ENCODE measurements around the gene OLA1. TPM values are rescaled to one million over a fixed set of nuclear protein-coding genes. Genes with fewer than 3 reads are reported as not detected.

The OLA1 gene
- total and polyA plus RNA-seq, 2 donors (not counting 1 experiment from before 2014, with no cell fraction given): 13.9 to 47.7 TPM

DNA sequence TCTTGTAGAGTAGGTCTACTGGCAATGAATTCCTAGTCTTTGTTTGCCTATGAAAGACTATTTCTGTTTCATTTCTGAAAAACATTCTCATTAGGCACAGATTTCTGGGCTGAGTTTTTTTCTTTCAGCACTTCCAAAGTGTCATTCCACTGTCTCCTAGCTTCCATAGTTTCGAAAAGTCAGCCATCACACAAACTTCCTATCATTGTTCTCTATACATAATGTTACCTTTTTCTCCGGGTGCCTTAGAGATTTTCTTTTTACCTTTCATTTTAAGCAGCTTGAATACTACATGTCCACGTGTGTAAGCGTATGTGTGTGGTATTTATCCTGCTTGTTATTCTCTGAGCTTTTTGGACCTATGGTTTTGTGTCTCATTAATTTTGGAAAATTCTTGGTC lies 55.7 kb downstream of the OLA1 start:
- no peak overlapping the region for H3K9ac ChIP-seq (ENCODE audit: low read length)
- DNase-seq: no peak
- H2AFZ ChIP-seq (ENCODE audit: insufficient read depth, low read depth, low read length, poor library complexity, severe bottlenecking): no peak overlapping the region
- no peaks in the 10 kb centered on the region for H3K27me3 ChIP-seq (replicated peaks in 1 of 4; ENCODE audit: control extremely low read depth in 1 of 4, control insufficient read depth in 3 of 4, insufficient read depth in 4 of 4, low read length in 3 of 4)
- H3K4me2 ChIP-seq (replicated peaks; ENCODE audit: low read depth, low read length, poor library complexity, severe bottlenecking): no peak overlapping the region
- H3K4me1 ChIP-seq (ENCODE audit: control insufficient read depth in 2 of 2, insufficient read depth in 2 of 2, low read length in 2 of 2): no peaks in the 10 kb centered on the region
- Mint-ChIP-seq H3K27ac (no peak overlapping the region), H3K9me3 (ENCODE audit: insufficient read depth) (no peaks in the 10 kb centered on the region), H3K4me3 (no peak overlapping the region), H3K4me1 (peaks cover 4% of the 10 kb centered on the region), H3K27me3 (no peaks in the 10 kb centered on the region)
- H4K20me1 ChIP-seq (ENCODE audit: control insufficient read depth, insufficient read depth, low read length, poor library complexity, severe bottlenecking): no peaks in the 10 kb centered on the region
- H3K9me3 ChIP-seq (ENCODE audit: control extremely low read depth in 1 of 3, control insufficient read depth in 2 of 3, insufficient read depth in 1 of 3, low read length in 2 of 3): no peaks in the 10 kb centered on the region
- ChIA-PET CTCF (no interaction called here), POLR2A (no interaction called here)
- ATAC-seq (ENCODE audit: low read depth): no peak
- H3K79me2 ChIP-seq (ENCODE audit: control insufficient read depth, insufficient read depth, low read length): peaks cover 3% of the 10 kb centered on the region
- 100% methylated on average over 1 of the region's 4 CpGs for WGBS (ENCODE audit: insufficient coverage)
- intact Hi-C loops (cut with micrococcal nuclease): no loop called here
- H3K4me3 ChIP-seq (ENCODE audit: control extremely low read depth in 1 of 5, extremely low read depth in 1 of 5, insufficient read depth in 1 of 5, low read depth in 2 of 5, low read length in 4 of 5): no peak overlapping the region
- H3K27ac ChIP-seq (ENCODE audit: low read length in 2 of 2): no peak overlapping the region
- no peak for TF ChIP-seq EZH2 (IDR thresholded peaks at IDR 0.05; ENCODE audit: borderline replicate concordance, insufficient read depth, low read depth, low read length, poor library complexity, severe bottlenecking)
- TF ChIP-seq, protein P1, sequence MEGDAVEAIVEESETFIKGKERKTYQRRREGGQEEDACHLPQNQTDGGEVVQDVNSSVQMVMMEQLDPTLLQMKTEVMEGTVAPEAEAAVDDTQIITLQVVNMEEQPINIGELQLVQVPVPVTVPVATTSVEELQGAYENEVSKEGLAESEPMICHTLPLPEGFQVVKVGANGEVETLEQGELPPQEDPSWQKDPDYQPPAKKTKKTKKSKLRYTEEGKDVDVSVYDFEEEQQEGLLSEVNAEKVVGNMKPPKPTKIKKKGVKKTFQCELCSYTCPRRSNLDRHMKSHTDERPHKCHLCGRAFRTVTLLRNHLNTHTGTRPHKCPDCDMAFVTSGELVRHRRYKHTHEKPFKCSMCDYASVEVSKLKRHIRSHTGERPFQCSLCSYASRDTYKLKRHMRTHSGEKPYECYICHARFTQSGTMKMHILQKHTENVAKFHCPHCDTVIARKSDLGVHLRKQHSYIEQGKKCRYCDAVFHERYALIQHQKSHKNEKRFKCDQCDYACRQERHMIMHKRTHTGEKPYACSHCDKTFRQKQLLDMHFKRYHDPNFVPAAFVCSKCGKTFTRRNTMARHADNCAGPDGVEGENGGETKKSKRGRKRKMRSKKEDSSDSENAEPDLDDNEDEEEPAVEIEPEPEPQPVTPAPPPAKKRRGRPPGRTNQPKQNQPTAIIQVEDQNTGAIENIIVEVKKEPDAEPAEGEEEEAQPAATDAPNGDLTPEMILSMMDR (IDR thresholded peaks at IDR 0.05): no peak
- H3K36me3 ChIP-seq (replicated peaks in 1 of 2; ENCODE audit: control extremely low read depth in 1 of 2, control insufficient read depth in 1 of 2, extremely low read depth in 1 of 2, insufficient read depth in 2 of 2, low read length in 1 of 2): no peaks in the 10 kb centered on the region

DNA sequence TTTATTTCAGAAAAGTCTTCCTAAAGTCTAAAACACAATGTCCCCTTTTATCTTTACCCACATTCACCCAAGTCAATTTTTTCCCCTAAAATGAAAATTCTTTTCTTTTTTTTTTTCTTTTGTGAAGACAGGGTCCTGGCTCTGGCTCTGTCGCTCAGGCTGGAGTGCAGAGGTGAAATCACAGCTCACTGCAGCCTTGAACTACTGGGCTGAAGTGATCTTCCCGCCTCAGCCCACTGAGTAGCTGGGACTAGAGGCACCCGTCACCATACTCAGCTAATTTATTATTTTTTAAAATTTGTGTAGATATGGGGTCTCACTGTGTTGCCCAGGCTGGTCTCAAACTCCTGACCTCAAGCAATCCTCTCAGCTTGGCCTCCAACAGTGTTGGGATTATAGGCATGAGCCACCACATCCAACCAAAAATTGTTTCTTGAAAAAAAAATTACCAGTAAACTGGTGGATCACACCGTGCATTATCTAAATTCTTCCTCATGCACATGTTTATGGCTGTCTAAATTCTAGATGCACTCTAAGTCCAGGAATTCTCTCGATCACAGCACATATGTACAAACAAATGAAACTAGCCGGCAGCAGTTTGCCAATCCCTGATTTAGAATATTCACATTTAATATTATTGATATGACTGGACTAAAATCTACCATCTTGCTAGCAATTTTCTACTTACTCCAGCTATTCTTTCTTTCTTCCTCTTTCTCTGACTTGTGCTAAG lies 56.8 kb downstream of the OLA1 start:
- no peaks in the 10 kb centered on the region for H3K79me2 ChIP-seq (ENCODE audit: control insufficient read depth, insufficient read depth, low read length)
- POLR2A ChIA-PET: no interaction called here
- no peaks in the 10 kb centered on the region for H3K9me3 ChIP-seq (ENCODE audit: control extremely low read depth in 1 of 3, control insufficient read depth in 2 of 3, insufficient read depth in 1 of 3, low read length in 2 of 3)
- WGBS (ENCODE audit: insufficient coverage): 92% methylated on average over 3 of the region's 6 CpGs
- no peaks in the 10 kb centered on the region for H3K4me1 ChIP-seq (ENCODE audit: control insufficient read depth in 2 of 2, insufficient read depth in 2 of 2, low read length in 2 of 2)
- no peaks in the 10 kb centered on the region for H3K9me3 Mint-ChIP-seq (ENCODE audit: insufficient read depth)
- intact Hi-C loops (cut with micrococcal nuclease): no loop called here
- no peaks in the 10 kb centered on the region for H3K36me3 ChIP-seq (replicated peaks in 1 of 2; ENCODE audit: control extremely low read depth in 1 of 2, control insufficient read depth in 1 of 2, extremely low read depth in 1 of 2, insufficient read depth in 2 of 2, low read length in 1 of 2)
- no peak overlapping the region for H3K9ac ChIP-seq (ENCODE audit: low read length)
- H3K27ac Mint-ChIP-seq: no peak overlapping the region
- no peaks in the 10 kb centered on the region for H3K27me3 Mint-ChIP-seq
- CTCF ChIA-PET: no interaction called here
- DNase-seq: no peak
- no peak overlapping the region for H3K4me3 ChIP-seq (ENCODE audit: control extremely low read depth in 1 of 5, extremely low read depth in 1 of 5, insufficient read depth in 1 of 5, low read depth in 2 of 5, low read length in 4 of 5)
- H3K4me3 Mint-ChIP-seq: no peak overlapping the region
- H3K4me1 Mint-ChIP-seq: peaks cover 4% of the 10 kb centered on the region
- H3K27me3 ChIP-seq (replicated peaks in 1 of 4; ENCODE audit: control extremely low read depth in 1 of 4, control insufficient read depth in 3 of 4, insufficient read depth in 4 of 4, low read length in 3 of 4): no peaks in the 10 kb centered on the region
- no peak overlapping the region for H3K27ac ChIP-seq (ENCODE audit: low read length in 2 of 2)
- TF ChIP-seq, protein P1 (IDR thresholded peaks at IDR 0.05): no peak
- TF ChIP-seq EZH2 (IDR thresholded peaks at IDR 0.05; ENCODE audit: borderline replicate concordance, insufficient read depth, low read depth, low read length, poor library complexity, severe bottlenecking): no peak
- ATAC-seq (ENCODE audit: low read depth): no peak
- H2AFZ ChIP-seq (ENCODE audit: insufficient read depth, low read depth, low read length, poor library complexity, severe bottlenecking): no peak overlapping the region
- no peak overlapping the region for H3K4me2 ChIP-seq (replicated peaks; ENCODE audit: low read depth, low read length, poor library complexity, severe bottlenecking)
- H4K20me1 ChIP-seq (ENCODE audit: control insufficient read depth, insufficient read depth, low read length, poor library complexity, severe bottlenecking): no peaks in the 10 kb centered on the region

Measured in B cell (primary cell).